EL (cell line): ENCODE measurements around the gene ERG.

ENCODE experiments used
- DNase-seq: peaks from one replicate; pipeline ENCODE4 v3.0.0-alpha.2; 2016

Gene ERG

DNA sequence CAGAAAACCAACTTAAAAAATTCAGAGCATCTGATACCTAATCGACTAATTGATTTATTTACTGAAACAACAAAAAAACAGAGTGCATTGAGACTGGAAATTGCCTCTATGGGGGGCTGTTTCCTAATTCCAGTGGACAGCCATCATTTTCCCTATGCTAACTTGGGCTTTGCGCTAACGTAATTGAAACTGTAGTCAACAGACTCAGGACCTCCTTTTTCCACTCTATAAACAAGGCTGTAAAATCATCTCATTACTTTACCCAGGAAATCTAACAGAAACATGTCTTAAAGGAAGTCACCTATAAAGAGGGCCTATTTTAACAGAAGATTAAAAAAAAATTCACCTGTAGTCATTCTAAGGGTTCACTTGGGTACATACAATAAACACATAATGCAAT lies 2.1 kb downstream of the ERG start:
- no peak for DNase-seq

DNA sequence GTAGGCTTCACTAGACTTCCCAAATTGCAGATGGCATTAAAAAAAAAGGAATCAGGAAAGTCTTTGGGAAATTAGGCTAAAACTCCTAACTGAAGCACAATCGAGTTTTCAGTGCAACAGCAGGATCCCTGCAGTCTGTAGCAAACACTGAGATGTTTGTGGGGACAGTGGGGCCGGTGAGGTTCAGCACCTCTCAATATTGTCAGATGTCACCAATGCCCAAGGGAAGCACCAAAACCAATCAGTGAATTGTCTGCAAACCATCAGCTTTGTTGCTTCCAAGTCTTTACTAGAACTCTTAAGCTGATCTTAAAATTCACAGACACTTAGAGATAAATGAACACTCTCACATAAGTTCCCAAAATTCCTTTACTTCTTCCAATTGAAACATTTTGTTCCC lies 2.6 kb downstream of the ERG start:
- no peak for DNase-seq

DNA sequence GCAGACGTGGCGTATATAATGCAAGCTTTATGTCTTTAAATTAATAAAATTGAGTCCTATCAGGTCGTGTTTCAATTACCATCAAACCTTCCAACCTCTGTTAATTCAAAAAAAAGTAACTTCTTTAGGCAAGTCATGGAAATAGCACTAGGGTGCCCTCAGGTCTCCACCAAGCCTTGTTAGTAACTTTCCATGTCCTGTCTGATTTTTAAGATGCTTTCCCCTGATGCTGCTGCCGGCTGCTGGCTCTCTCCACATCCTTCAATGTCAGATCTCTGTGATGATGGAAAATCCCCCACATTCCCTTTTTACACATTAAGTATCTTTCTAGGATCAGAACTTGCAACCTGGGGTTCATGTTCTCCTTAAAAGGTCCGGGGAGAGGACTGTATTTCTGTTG lies 3.0 kb downstream of the ERG start:
- no peak for DNase-seq

DNA sequence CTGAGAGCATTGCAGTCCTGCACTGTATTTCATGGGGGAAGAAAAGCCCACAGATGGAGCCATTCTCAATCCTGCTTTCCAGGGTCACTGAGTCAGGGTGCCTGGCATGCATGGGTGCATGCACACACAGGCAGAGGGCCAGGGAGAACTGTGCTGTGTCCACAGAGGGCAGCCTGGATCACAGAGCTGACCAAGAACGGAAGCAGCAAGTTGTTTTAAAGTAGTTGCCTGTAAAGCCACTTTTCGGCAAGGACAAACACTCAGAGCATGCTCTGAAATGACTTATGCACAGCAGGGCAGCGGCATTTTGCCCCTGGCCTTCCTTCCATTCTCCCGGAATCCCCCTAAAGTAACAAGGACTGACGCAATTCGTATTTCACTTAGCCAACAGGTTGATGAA lies 3.6 kb downstream of the ERG start:
- peak; percentile 44 for DNase-seq

DNA sequence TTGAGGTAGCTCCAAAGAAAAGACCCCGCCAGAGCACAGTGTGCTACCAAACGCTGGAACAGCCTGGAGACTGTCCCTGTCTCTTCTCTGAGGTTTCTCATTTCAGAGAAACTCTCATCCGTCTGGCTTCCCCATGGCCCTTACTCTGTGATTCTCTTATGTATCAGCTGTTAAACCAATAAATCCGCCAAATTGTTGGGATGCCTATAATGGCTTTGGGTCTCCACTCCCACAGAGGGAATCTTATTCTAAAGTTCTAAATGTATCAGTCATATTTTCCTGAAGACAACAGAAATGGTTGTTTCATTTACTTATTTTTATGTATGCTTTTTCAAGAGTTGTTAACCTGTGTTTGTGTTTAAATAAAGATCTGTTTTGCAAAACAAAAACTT lies 4.0 kb downstream of the ERG start:
- DNase-seq = no peak

DNA sequence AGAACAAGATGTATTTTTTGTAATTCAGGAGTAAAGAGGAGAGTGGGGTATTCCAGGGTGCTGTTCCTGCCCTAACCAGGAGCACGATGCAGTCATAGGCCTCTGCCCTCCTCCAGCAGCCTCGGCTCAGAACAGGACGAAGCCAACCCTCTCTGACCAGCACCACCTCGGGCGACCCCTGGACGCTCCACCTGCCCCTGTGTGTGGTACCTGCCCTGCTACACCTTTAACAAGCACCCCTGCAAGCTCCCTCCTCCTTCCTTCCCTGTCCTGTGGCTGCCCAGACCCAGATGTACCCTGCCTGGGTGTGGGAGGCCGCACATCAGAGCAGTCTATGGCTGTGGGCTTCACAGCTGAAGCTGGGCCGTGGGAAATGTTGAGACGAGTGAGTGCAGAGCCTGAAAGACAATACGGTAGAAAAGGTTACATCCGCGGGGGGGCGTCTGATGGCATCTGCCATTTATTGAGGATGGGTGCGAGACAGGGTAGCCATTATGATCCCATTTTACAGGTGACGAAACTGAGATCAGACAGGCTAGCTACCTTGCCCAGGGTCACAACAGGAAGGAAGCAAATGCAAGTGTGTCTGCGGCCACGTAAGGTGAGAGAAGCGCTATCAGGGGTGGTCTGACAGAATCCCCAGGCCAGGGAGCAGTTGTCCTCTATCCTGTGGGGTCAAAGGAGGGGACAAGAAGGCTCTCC lies 4.6 kb downstream of the ERG start:
- no peak for DNase-seq

DNA sequence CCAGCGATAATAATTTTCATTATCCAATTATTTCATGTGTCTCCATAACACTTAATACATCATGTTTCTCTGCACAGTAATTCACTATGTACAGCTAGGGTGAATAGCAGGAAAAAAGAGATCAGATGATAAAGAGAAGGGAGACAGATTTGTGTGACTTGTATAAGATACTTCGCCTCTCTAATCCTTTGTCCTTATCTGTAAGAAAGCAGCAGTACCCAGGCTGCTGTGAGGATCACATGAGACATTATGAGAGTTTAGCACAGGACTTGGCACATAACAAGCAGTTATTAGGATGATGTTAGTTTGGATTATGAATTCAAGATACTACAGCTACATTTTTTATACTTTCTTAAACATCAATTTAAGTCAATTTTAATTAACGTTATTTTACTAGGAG lies 6.3 kb downstream of the ERG start:
- DNase-seq = no peak

DNA sequence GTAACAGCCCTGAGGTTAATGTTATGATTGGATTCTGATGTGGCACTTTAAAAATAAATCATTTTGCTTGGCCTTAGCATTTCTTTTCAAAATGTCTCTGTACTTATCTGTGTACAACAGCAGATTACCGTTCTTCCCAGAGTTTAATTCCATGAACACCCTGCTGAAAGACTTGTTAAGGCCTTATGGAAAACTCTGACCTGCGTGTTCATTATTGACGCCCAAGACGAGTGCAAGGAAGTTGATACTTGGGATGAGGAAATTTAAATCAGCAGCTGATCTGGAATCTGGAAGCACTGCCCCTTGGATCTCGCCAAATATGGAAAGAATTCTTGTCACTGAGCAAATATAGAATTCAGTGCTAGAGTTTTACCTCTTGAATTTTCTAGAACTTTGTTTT lies 6.7 kb downstream of the ERG start:
- DNase-seq = no peak

DNA sequence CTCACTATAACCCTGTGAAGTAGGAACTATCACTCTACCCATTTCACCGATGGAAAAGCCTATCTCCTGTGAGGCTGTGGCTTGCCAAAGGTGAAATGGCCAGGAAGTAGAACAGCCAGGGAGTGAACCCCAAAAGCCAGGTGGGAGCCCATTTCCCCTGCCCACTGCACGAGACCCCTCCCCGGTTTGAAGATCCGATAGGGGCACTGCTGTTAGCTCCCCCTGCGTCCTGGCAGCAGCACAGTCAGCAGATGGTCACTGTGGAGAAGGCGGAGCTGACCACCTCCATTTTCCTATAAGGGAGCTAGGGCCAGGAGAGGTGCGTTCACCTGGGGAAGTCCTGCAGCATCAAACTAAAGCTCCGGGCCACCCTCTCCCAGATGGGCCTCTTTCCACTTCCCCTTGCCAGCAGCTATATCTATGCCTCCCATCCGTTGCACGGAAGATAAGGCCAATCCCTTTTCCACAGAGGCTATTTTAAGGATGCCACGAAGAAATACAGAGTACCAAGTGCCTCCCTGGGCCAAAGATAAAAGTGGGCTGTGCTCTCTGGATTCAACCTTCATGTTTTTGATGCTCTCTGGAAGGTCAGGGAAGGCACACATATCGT lies 7.8 kb downstream of the ERG start:
- DNase-seq = no peak

DNA sequence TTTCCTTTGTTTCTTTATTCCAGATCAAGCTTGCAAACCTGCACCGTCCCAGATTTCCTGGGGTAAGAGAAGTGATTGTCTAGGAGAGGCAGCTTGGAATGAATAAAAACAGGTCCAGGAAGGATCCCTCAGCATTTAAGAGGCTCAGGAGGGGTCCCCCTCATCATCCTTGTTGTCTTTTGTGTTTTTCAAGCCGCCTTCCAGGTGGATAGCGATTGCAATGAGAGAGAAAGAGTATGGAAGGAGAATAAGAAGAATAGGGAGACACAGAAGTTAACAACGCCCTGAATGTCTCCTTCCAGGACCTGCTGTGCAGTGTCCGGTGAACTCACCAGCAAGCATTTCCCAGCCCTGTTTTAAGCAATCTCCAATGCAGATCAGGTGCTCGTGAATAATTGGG lies 8.5 kb downstream of the ERG start:
- no peak for DNase-seq

DNA sequence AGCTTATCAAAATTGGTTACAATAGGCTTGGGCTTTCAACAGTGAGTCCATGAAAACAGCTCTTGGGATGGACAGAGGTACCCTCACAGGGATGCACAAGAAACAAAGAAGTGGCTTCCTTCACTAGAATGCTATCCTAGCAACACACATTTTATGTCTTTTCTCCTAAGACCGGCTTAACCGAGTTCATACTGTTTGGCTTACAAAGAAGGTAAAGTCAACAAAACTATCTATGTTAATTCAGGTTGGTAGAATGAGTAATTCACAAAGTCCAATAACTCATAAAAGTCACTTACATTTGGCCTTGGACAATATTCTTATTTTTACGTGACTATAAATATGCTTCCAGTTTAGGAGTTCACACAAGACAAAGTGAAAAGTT lies 9.0 kb downstream of the ERG start:
- DNase-seq = no peak

DNA sequence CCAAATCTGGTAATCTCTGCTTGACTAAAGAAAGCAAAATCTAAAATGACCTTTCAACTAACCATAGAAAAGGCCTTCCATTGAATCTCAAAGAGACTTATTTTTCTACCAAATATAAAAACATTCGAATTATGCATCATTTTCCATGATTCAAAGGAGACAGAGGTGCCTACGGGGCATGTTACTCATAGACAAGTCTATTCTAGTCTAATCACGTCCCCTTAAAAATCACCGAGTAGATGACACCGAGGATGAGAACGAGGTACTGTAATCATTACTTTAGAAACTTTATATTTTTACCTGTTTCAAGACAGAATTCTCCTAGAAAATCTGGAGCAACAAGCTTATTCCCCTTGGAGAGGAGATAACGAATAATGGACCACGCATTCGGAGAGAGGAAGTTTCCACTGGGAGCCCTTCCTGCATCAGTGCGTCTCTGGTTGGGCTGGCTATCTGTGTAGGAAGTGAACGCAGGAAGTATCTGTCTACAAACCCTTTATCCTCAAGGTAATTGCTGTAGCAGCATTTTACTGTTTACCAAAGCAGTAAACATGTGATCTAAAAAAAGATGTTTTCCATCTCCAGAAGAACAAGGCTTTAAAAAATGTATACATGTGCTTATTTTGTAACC lies 9.5 kb downstream of the ERG start:
- DNase-seq = no peak

DNA sequence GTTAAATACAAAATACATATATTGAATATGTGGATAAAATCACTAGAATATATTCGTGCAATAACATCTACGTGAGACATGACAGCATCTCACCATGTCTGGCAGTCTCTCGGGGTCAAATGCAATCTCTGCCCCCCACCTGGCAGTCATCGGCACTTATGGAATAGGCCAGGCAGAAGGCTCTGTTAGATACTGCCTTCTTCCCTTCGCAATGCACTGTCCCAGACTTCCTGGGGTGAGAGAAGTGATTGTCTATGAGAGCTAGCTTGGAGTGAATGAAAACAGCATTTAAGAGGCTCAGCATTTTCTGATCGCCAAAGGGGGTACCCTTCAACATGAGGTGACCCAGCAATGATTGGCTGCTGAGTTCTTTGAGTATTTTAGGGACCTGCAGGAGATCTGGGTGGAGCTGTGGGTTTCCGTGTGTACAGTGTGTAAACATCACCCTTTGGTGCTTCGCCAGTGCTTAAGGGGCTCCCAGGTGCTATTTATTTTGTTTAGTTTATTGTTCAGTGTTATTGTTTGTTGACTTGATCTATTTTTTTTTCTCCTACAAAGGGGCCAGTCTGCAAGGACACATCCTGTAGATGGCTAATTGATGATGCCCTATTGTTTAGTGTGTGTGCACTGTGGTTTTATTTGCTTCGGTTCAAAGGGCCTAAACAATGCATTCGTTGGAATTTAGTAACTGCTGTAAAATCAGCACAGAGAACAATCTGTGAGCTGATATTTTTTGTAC lies 10.2 kb downstream of the ERG start:
- no peak for DNase-seq

DNA sequence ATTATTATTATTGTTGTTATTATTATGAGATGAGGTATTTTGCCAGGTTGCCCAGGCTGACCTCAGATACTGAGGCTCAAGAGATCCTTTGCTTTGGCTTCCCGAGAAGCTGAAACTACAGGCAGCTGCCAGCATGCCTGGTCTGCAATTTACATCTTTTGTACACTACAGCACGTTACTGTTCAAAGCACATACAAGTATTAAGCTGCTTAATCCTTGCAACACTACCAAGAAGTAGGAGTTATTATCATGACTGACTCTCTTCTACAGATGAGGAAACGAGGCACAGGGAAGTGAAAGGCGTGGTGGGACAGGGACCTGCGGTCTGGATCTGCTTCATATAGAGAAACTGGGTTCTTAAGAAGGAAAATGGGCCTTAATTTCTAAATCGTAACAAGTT lies 11.6 kb downstream of the ERG start:
- no peak for DNase-seq

DNA sequence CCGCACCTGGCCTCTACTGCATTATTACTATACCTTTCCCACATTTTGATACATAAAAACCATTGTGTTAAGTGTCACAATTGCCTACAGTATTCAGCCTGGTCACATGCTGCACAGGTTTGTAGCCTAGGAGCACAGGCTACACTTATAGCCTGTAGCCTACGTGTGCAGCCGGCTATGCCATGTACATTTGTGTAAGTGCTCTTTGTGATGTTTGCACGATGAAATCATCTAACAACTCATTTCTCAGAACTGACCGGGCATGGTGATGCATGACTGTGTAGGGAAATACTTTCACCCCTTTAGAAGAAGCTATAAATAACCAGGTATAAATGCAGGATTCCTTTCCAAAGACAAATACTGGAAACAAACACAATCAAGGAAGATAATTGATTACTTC lies 12.1 kb downstream of the ERG start:
- DNase-seq = peak; percentile 81

DNA sequence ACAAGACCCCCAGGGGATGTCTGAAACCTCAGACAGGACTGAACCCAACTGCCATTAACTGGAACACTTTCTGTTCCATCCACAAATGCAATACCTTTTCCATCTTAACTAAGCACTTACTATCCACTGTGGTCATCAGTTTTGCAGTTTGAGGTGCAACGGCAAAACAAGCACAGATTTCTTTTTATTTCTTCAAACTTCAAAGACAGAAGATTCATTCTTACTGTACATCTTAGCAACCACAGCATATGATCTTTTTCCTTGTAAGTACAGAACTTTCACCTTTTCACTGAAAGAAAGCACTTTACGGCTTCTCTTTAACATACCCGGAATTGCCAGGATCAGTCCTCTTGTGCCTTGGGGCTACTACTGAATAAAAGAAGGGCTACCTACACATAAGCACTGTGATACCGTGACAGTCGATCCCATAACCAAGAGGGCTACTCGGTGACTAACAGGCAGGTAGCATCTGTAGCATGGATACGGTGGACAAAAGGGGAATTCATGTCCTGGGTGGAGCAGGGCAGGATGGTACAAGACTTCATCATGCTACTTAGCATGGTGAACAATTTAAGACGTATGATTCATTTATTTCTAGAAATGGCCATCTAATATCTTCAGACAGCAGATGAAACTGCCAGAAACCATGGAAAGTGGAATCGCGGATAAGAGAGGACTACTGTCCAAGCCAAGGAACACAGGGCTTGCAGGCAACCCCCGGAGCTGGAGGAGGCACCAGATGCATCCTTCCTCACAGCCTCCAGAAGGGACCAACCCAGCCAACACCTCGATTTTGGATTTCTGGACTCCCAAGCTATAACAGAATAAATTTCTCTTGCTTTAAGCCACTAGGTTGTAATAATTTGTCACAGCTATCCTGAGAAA lies 18.4 kb downstream of the ERG start:
- no peak for DNase-seq

DNA sequence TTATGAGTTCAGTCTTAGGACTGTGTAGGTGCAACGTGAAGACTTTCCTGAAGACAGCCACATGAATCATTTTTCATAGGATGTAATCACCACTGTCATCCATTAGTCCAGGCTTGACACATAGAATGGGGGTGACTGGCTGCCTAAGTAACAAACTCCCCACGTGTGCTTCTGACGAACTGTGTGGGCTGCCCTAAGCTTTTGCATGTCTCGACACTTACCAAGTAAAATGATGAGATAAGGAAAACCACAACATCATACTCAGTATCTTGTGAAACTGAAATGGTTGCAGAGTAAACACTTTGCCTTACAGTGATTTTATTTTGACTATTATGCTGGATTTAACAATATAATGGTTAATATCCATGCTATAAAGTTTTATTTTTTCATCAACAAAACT lies 19.5 kb downstream of the ERG start:
- DNase-seq = peak; percentile 47

DNA sequence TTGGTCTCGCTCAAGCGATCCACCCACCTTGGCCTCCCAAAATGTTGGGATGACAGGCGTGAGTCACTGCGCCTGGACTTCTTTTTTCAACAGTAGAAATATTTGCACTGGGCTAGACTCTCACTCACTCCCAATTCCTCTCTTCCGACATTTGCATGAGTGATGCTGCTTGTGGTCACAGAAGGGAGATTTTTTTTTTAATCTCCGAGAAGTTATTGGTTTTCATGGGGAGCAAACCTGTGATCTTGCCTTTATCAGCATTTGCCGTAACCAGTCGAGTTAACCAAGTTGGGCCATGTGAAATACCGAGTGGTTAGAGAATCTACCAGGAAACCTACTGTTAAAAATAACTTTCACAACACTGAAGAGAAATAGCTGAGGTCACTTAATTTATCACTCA lies 21.1 kb downstream of the ERG start:
- no peak for DNase-seq

DNA sequence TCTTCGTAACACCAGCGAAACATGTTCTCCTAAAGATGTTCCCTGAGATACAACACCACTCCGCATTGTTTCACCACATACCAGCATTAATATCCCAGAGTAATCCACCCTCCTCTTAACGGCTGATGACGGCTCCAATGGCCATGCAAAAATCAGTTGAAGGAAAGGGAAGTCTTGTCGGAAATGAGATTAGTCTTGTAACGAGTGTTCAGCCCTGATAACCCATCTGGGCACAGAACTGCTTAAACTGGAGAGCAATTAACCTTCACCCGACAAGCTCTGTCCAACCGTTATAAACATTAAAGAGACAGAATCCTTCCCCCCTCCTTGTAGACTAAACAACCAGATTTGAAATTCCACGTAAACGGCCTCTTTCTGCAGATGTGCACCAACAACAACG lies 21.9 kb downstream of the ERG start:
- no peak for DNase-seq

DNA sequence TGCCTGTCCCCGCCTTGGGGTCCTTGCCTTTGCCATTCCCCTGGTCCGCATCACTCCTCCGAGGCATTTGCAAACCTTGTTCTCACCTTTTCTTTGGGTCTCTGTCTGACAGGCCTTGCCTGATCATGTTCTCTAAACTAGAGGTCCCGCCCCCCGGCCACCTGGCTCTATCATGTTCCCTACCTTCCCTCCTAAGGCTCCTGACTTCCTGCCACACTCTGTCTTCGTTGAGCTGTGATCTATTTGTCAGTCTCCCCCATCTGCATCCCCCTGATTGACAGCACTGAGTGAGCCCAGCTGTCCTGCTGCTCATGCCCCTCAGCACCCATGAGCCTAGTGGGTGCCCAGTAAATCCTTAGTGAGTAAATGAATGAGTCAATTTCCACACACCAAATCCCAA lies 22.8 kb downstream of the ERG start:
- DNase-seq = no peak

DNA sequence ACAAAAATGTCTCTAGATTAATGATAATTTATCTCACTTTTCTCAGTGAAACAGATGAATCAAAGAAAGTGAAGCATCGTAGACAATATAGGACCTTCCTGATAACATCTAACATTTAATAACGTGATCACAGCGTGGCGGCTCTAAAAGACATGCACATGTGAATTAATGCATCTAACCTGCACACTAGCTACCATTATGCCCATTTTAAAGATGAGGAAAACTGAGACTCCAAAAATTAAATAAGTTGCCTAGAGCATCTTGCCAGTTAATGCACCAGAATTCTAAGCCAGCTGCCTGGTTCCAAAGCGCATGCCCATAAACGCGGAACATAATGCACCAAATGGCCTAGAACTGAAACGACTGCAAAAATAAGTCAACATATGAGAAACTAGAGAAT lies 23.5 kb downstream of the ERG start:
- DNase-seq = no peak

DNA sequence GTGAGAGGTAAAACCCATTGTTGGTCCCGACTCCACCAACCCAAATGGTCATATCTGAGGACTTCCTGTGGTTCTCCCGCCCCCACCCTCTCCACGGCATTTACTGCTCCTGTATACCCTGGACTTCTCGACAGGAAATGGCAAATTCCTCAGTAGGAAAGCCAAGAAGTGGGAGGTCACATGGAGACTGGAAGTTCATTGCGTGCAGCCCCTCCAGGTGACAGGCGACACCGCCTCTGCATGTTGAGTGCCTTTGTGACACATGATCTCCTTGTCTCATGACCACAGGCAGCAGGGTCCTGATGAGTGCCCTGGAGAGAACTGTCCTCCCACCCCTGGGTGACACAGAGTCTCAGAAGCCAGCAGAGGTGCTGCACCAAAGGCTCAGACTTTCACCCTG lies 24.2 kb downstream of the ERG start:
- DNase-seq = no peak
